Measurements from ENCODE around the gene NKX2-3.

Gene NKX2-3

DNA sequence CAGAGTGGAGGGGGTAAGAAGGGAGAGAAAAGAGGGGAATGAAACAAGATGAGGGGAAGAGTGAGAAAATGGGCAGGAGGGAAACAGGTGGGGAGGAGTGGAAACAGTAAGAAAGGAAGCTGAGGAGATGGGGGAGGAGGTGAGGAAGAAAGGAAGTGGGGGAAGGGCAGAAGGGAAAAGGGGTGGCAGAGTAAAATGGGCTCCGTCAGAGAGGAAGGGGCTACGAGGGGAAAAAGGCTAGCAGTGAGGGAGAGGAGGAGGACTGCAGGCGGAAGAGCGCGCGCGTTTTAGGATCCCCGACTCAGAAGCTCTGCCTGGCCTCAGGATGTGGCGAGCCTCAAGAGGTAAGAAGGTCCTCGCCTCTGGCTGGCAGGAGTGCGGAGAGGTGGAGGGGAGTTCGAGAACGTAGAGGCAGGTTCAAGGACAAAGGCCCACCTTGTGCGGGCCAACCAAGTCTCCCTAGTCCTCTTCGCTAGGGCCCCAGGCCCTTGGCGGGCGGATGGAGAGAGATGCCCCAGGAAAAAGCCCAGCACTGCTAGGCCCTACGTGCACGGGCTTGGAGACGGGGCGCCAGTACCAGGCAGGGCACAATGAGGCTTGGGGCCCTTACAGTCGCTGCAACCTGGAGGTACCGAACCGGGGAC lies 5.8 kb upstream of the NKX2-3 start:
- no peak for DNase-seq (ENCODE audit: low read depth)

- DNase-seq (ENCODE audit: low read depth) = no peak
Observed at GRCh38 chr10:99527526-99528493, 4.9 kb upstream of the NKX2-3 start.

DNA sequence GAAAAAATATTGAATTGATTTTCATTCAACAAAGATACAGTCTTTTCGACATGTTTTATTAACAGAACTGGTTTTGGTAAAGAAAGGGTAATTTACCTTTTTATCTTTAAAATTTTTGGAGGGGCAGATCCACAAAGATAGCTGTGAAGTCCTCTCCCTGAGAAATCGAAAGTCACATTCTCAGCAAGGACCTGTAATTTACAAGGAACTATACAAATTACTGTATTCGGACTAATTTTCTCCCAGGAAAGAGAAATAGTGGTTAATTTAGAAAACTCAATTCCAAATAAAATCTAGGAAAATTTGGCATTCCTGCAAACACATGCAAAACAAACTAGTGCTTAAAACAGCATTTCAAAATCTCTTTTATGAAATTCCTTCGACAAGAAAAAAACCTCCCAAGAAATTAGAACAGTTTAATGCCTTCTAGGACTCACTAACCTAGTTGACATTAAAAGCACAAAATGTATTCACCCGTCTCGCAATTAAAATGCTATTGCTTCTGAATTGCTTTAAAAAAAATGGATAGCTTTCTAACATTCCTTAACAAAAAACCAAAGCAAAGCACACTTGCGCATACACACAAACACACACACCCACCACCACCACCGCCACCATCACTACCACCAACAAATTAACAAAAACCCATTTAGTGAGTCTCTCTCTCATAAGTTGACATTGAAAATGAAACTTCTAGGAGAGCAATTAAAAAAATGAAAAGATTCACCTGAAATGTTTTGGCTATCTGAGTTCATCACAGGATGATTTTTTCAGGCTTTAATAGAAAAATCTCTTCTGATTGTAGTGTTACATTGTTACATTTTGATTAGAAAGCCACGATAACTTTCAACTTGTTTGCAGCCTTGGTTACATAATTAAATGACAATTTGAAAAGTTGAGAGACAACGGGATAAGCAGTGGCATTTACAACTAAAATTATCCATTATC lies 4.0 kb upstream of the NKX2-3 start:
- DNase-seq (ENCODE audit: low read depth) = no peak

DNA sequence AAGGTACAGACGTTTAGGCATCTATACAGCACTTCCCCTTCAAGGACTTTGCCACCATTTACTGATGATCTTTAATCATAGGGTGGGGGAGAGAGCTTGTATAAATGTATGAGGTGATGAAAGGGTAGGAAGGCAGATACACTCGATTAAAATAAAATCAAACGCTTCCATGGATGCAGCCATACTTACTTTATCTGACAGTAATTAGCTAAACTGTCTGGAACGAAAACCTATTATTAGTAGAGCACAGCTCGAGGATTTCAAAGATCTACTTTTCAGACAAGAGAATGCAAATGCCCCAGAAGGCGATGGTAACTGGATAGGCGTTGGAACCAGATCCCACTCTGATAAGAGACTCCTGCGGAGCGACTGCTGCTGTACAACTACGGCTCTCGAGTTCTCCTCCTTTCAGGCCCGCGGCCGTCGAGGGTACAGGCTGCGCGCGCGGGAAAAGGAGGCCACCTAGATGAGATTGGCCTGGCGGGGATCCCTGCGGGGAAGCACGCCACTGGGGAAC lies 3.1 kb upstream of the NKX2-3 start:
- DNase-seq (ENCODE audit: low read depth) = no peak

DNA sequence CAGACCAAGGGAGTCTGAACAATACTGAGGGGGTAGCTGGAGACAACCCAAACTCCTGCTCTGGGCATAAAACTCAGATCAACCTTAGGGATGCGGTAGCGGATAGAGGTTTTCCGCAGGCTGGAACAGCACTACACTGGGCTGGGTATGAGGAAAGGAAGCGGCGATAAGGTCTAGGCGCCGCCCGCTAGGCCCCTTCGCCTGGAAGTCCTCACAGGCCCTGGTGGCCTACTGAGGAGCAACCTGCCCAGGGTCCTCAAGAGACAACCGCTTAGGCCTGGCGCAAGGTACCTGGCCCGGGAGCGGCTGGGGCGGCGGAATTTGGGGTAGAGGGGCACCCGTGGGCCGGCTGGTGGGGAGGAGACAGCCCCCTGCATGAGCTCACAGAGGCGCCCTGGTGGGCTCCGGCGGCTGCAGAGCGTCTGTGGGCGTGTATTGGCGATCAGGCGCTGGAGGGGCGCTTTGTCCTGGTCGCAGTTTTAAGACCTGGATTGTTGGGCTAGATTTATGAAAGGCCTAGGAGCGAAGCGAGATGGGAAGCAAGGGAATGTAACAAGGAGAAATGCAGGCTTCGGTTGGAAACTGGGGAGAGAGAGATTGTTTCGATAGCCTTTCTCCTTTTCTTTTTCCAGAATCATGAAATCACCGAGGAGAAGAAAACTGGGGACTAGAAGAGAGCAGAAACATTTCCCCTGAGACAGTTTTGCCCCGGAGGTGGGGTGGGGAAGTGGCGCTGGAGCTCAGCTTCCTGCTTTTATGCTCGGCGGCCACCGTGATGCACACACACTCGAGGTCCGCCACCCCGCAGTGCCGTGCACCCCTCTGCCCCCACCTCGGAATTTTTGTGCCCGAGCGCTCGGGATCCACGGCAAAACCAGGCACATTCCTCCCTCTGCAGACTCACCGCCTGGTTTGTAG lies 2.4 kb upstream of the NKX2-3 start:
- DNase-seq (ENCODE audit: low read depth) = no peak

GRCh38 chr10:99531026-99531695 lies 1.6 kb upstream of the NKX2-3 start:
- DNase-seq (ENCODE audit: low read depth) = no peak

DNA sequence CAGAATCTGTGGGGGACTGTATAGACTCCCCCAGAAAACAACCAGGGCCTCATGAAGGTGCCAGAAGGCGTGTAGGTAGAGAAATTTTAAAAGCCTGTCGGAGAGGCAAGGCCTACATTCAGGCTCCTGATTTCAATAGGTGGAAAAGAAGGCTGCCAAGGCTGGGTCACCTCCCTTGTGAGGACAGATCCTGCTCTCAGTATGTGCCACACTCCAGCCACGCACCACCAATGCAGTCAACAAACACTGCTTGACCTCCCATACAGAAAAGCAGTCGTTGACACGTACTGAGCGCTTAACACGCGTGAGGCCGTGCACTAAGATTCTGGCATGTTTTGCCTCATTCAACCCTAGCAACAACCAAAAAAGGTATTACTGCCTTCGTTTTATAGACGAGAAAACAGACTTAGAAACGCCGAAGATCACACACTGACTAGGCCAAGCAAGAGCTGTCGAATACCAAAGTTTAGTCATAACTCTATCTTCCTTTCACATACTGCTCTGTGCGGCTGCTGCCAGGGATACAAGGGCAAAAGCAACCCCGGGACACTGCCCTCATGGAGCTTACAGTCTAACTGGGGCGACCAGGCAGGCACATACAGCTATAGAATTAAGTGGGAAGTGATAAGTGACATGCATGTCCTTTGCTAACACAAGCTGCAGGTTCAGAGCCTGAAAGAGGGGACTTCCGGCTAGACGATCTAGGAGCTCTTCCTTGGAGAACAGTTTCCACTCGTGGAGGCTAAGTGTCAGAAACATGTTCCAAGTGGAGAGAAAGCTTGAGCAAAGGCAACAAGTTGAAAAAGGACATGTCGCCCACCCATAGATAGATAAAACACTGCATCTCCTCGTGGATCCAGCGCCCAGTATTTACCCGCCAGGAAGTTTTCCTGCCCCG lies 797 bp upstream of the NKX2-3 start:
- no peak for DNase-seq (ENCODE audit: low read depth)

GRCh38 chr10:99533496-99534449 lies 1.0 kb downstream of the NKX2-3 start:
- DNase-seq (ENCODE audit: low read depth) = no peak

DNA sequence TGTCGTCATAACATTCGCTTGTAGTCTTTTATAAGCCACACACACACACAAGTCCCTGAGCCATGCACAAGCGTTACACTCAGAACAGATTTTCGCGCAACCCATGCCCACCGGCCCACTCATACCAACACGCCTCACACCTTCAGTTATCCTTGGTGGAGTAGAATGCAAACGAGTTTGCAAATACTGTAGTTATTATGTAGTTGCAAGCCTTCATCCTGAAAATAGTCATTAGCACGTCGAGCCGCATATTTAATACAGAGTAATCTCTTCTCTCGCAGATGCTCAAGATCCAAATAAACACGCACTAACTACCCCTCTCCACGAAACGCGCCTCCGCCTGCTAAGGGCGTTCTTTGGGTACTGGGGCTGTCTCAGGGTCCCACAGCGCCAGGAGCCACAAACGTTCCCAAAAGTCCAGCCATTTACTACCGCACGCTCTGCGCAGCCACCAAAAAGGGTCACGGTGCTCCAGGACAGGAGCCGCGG lies 1.8 kb downstream of the NKX2-3 start:
- DNase-seq (ENCODE audit: low read depth) = no peak

DNA sequence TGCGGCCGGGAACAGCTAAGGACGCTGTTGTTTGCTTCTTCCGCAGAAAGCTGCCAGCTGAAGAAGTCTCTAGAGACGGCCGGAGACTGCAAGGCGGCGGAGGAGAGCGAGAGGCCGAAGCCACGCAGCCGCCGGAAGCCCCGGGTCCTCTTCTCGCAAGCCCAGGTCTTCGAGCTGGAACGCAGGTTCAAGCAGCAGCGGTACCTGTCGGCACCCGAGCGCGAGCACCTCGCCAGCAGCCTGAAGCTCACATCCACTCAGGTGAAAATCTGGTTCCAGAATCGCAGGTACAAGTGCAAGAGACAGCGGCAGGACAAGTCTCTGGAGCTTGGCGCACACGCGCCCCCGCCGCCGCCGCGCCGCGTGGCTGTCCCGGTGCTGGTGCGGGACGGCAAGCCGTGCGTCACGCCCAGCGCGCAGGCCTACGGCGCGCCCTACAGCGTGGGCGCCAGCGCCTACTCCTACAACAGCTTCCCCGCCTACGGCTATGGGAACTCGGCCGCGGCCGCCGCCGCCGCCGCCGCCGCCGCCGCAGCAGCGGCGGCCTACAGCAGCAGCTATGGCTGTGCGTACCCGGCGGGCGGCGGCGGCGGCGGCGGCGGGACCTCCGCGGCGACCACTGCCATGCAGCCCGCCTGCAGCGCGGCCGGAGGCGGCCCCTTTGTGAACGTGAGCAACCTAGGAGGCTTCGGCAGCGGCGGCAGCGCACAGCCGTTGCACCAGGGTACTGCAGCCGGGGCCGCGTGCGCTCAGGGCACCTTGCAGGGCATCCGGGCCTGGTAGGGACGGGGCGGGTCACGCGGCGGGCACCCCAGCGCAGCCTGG lies 2.4 kb downstream of the NKX2-3 start:
- no peak for DNase-seq (ENCODE audit: low read depth)

DNA sequence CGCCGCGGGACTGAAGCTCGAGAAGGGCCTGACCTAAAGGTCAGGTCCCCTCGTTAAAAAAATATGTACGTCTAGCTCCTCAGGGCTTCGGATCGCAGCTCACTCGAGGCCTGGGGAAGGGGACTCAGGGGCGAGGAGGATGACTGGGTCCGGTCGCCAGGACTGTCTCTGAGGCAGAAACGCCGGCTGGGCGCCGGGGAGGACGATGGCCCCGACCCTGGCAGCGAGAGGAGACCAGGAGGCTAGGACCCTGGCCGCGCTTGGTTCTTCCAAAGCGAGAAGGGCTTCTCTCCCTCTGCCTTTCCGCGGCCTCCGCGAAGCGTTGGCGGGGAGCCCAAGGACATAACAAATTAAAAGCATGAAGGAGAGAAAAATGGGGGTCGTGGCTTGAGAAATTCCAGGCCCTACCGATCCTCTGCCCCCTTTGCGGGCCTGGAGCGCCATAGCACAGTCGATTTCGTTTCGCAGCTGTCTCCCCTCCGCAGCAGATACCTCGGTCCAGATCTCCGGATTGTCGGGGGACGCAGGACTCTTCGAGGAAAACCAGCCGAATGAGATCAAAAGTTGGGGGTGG lies 3.1 kb downstream of the NKX2-3 start:
- DNase-seq (ENCODE audit: low read depth) = no peak

GRCh38 chr10:99536338-99537085 lies 3.8 kb downstream of the NKX2-3 start:
- no peak for DNase-seq (ENCODE audit: low read depth)

DNA sequence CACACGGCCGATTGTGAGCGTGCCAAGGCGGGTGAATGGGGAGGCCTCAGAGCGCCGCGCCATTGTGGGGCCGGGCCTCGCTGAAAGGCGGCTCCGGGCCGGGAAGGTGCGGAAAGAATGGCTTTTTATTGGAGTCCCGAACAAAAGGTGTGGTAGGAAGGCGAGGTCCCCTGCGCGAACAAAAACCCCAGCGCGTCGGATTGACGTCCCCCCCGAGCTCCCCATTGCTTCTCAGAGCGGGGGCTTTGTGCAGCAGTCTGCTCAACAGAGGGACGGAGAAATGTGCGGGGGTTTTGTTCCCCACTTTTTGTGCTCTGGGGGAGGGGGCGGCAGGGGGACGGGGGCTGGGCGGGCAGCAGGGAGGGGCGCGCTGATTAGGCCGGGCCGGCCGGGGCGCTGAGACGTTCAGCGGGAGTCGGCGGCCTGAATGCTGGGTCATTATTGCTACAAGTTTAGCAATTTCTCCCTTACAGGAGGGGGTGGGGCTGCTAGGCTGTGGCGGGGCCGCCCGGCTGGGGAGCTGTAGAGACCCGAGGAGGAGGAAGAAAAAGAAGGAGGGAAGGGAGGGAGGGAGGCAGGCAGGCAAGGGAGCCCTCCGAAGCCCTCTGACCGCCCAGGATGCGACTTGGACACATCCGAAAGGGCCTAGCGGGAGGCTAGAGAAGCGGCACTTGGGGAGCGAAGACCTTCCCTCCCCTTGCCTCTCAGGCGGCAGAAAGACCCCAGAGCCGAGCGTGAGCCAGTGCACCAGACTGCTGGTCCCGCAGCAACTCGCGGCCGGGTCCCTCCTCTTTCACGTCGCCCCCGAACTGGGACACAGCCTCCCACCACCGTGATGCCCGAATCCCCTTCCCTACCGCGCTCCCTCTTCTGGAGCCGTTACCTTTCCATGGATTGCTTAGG lies 4.6 kb downstream of the NKX2-3 start:
- DNase-seq (ENCODE audit: low read depth) = no peak

DNA sequence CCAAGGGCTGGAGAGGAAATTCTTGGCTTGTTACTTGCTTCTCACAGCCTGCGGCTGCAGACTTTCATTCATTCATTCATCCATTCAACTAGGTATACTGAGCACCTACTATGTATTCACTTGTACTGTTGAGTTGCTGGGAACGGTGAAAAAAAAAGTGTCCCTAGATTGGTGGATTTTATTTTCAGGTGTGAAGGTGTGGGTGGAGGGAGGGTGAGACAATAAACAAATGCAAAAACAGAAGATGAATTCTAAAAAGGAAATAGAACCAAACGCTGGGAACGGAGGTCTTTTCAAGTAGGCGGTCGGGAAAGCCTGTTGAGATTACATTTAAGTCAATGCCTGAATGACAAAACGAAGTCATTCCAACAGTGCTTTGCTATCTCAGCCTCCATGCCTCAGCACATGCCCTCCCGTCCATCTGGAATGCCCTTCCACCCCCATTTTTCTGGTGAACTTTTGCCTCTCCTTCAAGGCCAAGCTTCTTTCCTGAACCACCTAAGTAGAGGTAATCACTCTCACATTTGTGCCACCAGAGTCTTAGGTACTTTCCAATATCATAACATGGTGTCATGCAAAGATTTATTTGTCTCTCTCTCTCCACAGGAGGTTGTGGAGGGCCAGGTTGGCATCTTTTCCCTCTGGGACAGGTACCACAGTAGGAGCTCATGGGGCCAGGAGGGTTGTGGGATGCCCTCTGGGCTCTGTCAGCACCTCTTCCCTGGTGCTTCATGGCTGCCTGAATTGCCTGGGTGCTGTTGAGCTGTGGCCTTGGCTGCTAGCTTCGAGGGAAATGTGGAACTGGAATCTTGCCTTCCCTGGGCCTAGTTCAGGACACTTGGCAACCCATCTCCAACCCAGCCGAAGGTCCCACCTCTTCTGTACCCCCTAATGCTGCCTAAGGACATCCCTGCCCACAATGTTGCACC lies 5.5 kb downstream of the NKX2-3 start:
- no peak for DNase-seq (ENCODE audit: low read depth)
